ENCODE measurements around the gene PHF21A.

- TF ChIP-seq CTCF (conservative IDR thresholded peaks at IDR 0.05; ENCODE audit: low read length), result no peak
- TF ChIP-seq EZH2phosphoT487 (IDR thresholded peaks at IDR 0.05; ENCODE audit: borderline replicate concordance, low read depth, low read length), result no peak
These were observed 188.0 kb downstream of the PHF21A start for GRCh38 chr11:45933131-45933831.
